ENCODE data around the gene ECSCR.
A peak's percentile ranks its signal among the peaks of the same experiment; 100 is the strongest.

Gene ECSCR

GRCh38 chr5:139453683-139454567, 8.6 kb downstream of the ECSCR start (continued):
- TF ChIP-seq ZNF26 (tag by site-specific recombination; IDR thresholded peaks at IDR 0.05) = no peak
- TF ChIP-seq, protein P1, sequence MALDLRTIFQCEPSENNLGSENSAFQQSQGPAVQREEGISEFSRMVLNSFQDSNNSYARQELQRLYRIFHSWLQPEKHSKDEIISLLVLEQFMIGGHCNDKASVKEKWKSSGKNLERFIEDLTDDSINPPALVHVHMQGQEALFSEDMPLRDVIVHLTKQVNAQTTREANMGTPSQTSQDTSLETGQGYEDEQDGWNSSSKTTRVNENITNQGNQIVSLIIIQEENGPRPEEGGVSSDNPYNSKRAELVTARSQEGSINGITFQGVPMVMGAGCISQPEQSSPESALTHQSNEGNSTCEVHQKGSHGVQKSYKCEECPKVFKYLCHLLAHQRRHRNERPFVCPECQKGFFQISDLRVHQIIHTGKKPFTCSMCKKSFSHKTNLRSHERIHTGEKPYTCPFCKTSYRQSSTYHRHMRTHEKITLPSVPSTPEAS (tag by site-specific recombination; IDR thresholded peaks at IDR 0.05) = peak; percentile 25; the same call in 1 of the 2 replicates
- TF ChIP-seq ZNF223 (tag by site-specific recombination; IDR thresholded peaks at IDR 0.05) = no peak
- no peak for TF ChIP-seq ZNF404 (tag by site-specific recombination; IDR thresholded peaks at IDR 0.05)
- TF ChIP-seq ZSCAN18 (tag by site-specific recombination; IDR thresholded peaks at IDR 0.05) = 0 out of 2 replicates have a peak, but pooled peaks have one; percentile 37
- peak; percentile 10; the same call in 1 of the 2 replicates for TF ChIP-seq ZNF169 (tag by site-specific recombination; IDR thresholded peaks at IDR 0.05)
- no peak for TF ChIP-seq ZNF830 (tag by site-specific recombination; IDR thresholded peaks at IDR 0.05; ENCODE audit: low read depth)
- TF ChIP-seq ZNF24 (tag by site-specific recombination; IDR thresholded peaks at IDR 0.05) = no peak
- no peak for TF ChIP-seq ZNF785 (tag by site-specific recombination; IDR thresholded peaks at IDR 0.05)
- TF ChIP-seq ZNF239 (tag by site-specific recombination; IDR thresholded peaks at IDR 0.05) = no peak
- no peak for TF ChIP-seq ZNF114 (tag by site-specific recombination; IDR thresholded peaks at IDR 0.05)
- no peak for TF ChIP-seq ZNF302 (tag by site-specific recombination; IDR thresholded peaks at IDR 0.05; ENCODE audit: low read depth)
- no peak for TF ChIP-seq ZNF37A (tag by site-specific recombination; IDR thresholded peaks at IDR 0.05)
- TF ChIP-seq KLF17 (tag by site-specific recombination; IDR thresholded peaks at IDR 0.05) = no peak
- TF ChIP-seq, protein P2, sequence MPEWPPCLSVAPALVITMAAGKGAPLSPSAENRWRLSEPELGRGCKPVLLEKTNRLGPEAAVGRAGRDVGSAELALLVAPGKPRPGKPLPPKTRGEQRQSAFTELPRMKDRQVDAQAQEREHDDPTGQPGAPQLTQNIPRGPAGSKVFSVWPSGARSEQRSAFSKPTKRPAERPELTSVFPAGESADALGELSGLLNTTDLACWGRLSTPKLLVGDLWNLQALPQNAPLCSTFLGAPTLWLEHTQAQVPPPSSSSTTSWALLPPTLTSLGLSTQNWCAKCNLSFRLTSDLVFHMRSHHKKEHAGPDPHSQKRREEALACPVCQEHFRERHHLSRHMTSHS (tag by site-specific recombination; IDR thresholded peaks at IDR 0.05) = 0 out of 2 replicates have a peak, but pooled peaks have one; percentile 29
- TF ChIP-seq ZBTB26 (tag by site-specific recombination; optimal IDR thresholded peaks at IDR 0.05) = no peak
- TF ChIP-seq ZNF132 (tag by site-specific recombination; IDR thresholded peaks at IDR 0.05; ENCODE audit: borderline replicate concordance) = no peak
- no peak for TF ChIP-seq ZNF624 (tag by site-specific recombination; IDR thresholded peaks at IDR 0.05)
- TF ChIP-seq ZNF23 (tag by site-specific recombination; IDR thresholded peaks at IDR 0.05; ENCODE audit: borderline replicate concordance) = no peak
- no peak for TF ChIP-seq ZNF426 (tag by site-specific recombination; IDR thresholded peaks at IDR 0.05)
- TF ChIP-seq ZSCAN23 (tag by site-specific recombination; IDR thresholded peaks at IDR 0.05) = no peak
- no peak; the same call in 1 of the 2 replicates for TF ChIP-seq YY1 (tag by site-specific recombination; IDR thresholded peaks at IDR 0.05)
- TF ChIP-seq ZNF157 (tag by site-specific recombination; IDR thresholded peaks at IDR 0.05) = 0 out of 2 replicates have a peak, but pooled peaks have one; percentile 13
- TF ChIP-seq ZNF670 (tag by site-specific recombination; IDR thresholded peaks at IDR 0.05; ENCODE audit: low read depth) = 0 out of 2 replicates have a peak, but pooled peaks have one; percentile 45
- 0 out of 2 replicates have a peak, but pooled peaks have one; percentile 38 for TF ChIP-seq RBAK (tag by site-specific recombination; IDR thresholded peaks at IDR 0.05)
- TF ChIP-seq ZNF76 (tag by site-specific recombination; IDR thresholded peaks at IDR 0.05; ENCODE audit: borderline replicate concordance, low read depth) = no peak; the same call in 1 of the 2 replicates
- no peak for TF ChIP-seq IKZF3 (tag by site-specific recombination; IDR thresholded peaks at IDR 0.05)
- no peak for TF ChIP-seq ZNF654 (tag by site-specific recombination; IDR thresholded peaks at IDR 0.05; ENCODE audit: low read depth)
- TF ChIP-seq, protein P3, sequence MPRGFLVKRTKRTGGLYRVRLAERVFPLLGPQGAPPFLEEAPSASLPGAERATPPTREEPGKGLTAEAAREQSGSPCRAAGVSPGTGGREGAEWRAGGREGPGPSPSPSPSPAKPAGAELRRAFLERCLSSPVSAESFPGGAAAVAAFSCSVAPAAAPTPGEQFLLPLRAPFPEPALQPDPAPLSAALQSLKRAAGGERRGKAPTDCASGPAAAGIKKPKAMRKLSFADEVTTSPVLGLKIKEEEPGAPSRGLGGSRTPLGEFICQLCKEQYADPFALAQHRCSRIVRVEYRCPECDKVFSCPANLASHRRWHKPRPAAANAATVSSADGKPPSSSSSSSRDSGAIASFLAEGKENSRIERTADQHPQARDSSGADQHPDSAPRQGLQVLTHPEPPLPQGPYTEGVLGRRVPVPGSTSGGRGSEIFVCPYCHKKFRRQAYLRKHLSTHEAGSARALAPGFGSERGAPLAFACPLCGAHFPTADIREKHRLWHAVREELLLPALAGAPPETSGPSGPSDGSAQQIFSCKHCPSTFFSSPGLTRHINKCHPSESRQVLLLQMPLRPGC (tag by site-specific recombination; IDR thresholded peaks at IDR 0.05) = no peak
- TF ChIP-seq ZNF292 (tag by site-specific recombination; IDR thresholded peaks at IDR 0.05; ENCODE audit: borderline replicate concordance, low read depth) = no peak
- TF ChIP-seq ZFP41 (tag by site-specific recombination; IDR thresholded peaks at IDR 0.05; ENCODE audit: borderline replicate concordance) = no peak
